ENCODE data around the gene DNAJB14.

The DNAJB14 gene

GRCh38 chr4:99946356-99947189 is at the start of gene DNAJB14:
Gene DNAJB14, minus strand, starts transcription at chr4:99946618. Its CDS starts 47 bp downstream, at chr4:99946571.
- H3K9me3 Mint-ChIP-seq, result no peaks in the 10 kb centered on the region
- peaks cover 36% of the 10 kb centered on the region for H3K4me1 Mint-ChIP-seq (ENCODE audit: low read depth)
- no peaks in the 10 kb centered on the region for H3K27me3 Mint-ChIP-seq
- peak within 1 kb of the TSS; percentile 98 for H3K4me3 Mint-ChIP-seq
- H3K27ac Mint-ChIP-seq, result peak within 1 kb of the TSS; percentile 92
- H3K36me3 Mint-ChIP-seq (ENCODE audit: low read depth), result peaks cover 34% of the 10 kb centered on the region
- intact Hi-C loops (cut with micrococcal nuclease), result loop anchor here (1.0 to 10.0 kb wide), 3 partner anchors 34 to 1682 kb away; partner anchors contain the start of gene RAP1GDS1

GRCh38 chr4:99991741-99992140 is 45.3 kb upstream of the DNAJB14 start:
- Mint-ChIP-seq H3K4me1 (ENCODE audit: low read depth) (no peaks in the 10 kb centered on the region), H3K27me3 (no peaks in the 10 kb centered on the region), H3K9me3 (no peaks in the 10 kb centered on the region), H3K4me3 (no peak overlapping the region), H3K36me3 (ENCODE audit: low read depth) (no peaks in the 10 kb centered on the region), H3K27ac (no peak overlapping the region)
- intact Hi-C loops (cut with micrococcal nuclease), result no loop called here

GRCh38 chr4:99987681-99988080 is 41.3 kb upstream of the DNAJB14 start:
- Mint-ChIP-seq H3K27me3 (no peaks in the 10 kb centered on the region), H3K36me3 (ENCODE audit: low read depth) (no peaks in the 10 kb centered on the region), H3K9me3 (no peaks in the 10 kb centered on the region), H3K4me3 (no peak overlapping the region), H3K27ac (no peak overlapping the region), H3K4me1 (ENCODE audit: low read depth) (no peaks in the 10 kb centered on the region)
- intact Hi-C loops (cut with micrococcal nuclease), result no loop called here

- H3K27ac Mint-ChIP-seq, result no peak overlapping the region
- peaks cover 1% of the 10 kb centered on the region for H3K27me3 Mint-ChIP-seq
- H3K4me1 Mint-ChIP-seq (ENCODE audit: low read depth), result no peaks in the 10 kb centered on the region
- H3K9me3 Mint-ChIP-seq, result no peaks in the 10 kb centered on the region
- no peak overlapping the region for H3K4me3 Mint-ChIP-seq
- H3K36me3 Mint-ChIP-seq (ENCODE audit: low read depth), result no peaks in the 10 kb centered on the region
- intact Hi-C loops (cut with micrococcal nuclease), result no loop called here
Observed at GRCh38 chr4:99986792-99987191, 40.4 kb upstream of the DNAJB14 start.

GRCh38 chr4:99983289-99983943 is 37.0 kb upstream of the DNAJB14 start:
- H3K36me3 Mint-ChIP-seq (ENCODE audit: low read depth), result no peaks in the 10 kb centered on the region

GRCh38 chr4:99979872-99980271 is 33.5 kb upstream of the DNAJB14 start:
- intact Hi-C loops (cut with micrococcal nuclease), result no loop called here

More at GRCh38 chr4:99983289-99983943, 37.0 kb upstream of the DNAJB14 start:
- H3K27me3 Mint-ChIP-seq, result peaks cover 3% of the 10 kb centered on the region
- intact Hi-C loops (cut with micrococcal nuclease), result no loop called here
- no peak overlapping the region for H3K27ac Mint-ChIP-seq
- H3K4me3 Mint-ChIP-seq, result no peak overlapping the region
- H3K9me3 Mint-ChIP-seq, result no peaks in the 10 kb centered on the region
- no peaks in the 10 kb centered on the region for H3K4me1 Mint-ChIP-seq (ENCODE audit: low read depth)

GRCh38 chr4:99971453-99972111 is 25.2 kb upstream of the DNAJB14 start:
- Mint-ChIP-seq H3K4me3 (no peak overlapping the region), H3K36me3 (ENCODE audit: low read depth) (no peaks in the 10 kb centered on the region), H3K27ac (no peak overlapping the region), H3K4me1 (ENCODE audit: low read depth) (no peaks in the 10 kb centered on the region), H3K9me3 (peaks cover 14% of the 10 kb centered on the region), H3K27me3 (no peaks in the 10 kb centered on the region)
- intact Hi-C loops (cut with micrococcal nuclease), result no loop called here

More at GRCh38 chr4:99979872-99980271, 33.5 kb upstream of the DNAJB14 start:
- no peak overlapping the region for H3K27ac Mint-ChIP-seq
- peaks cover 3% of the 10 kb centered on the region for H3K27me3 Mint-ChIP-seq
- no peaks in the 10 kb centered on the region for H3K4me1 Mint-ChIP-seq (ENCODE audit: low read depth)
- no peak overlapping the region for H3K4me3 Mint-ChIP-seq
- peaks cover 9% of the 10 kb centered on the region for H3K9me3 Mint-ChIP-seq
- no peaks in the 10 kb centered on the region for H3K36me3 Mint-ChIP-seq (ENCODE audit: low read depth)

- Mint-ChIP-seq H3K27ac (no peak overlapping the region), H3K36me3 (ENCODE audit: low read depth) (no peaks in the 10 kb centered on the region), H3K9me3 (no peaks in the 10 kb centered on the region), H3K4me3 (no peak overlapping the region), H3K4me1 (ENCODE audit: low read depth) (no peaks in the 10 kb centered on the region), H3K27me3 (peaks cover 7% of the 10 kb centered on the region)
- intact Hi-C loops (cut with micrococcal nuclease), result no loop called here
Observed at GRCh38 chr4:99968330-99968729, 21.9 kb upstream of the DNAJB14 start.

GRCh38 chr4:99966692-99967091 is 20.3 kb upstream of the DNAJB14 start:
- no peaks in the 10 kb centered on the region for H3K9me3 Mint-ChIP-seq
- intact Hi-C loops (cut with micrococcal nuclease), result no loop called here
- no peaks in the 10 kb centered on the region for H3K4me1 Mint-ChIP-seq (ENCODE audit: low read depth)
- no peak overlapping the region for H3K27ac Mint-ChIP-seq
- H3K36me3 Mint-ChIP-seq (ENCODE audit: low read depth), result no peaks in the 10 kb centered on the region
- H3K4me3 Mint-ChIP-seq, result no peak overlapping the region
- H3K27me3 Mint-ChIP-seq, result peaks cover 7% of the 10 kb centered on the region

- H3K4me3 Mint-ChIP-seq, result no peak overlapping the region
Observed at GRCh38 chr4:99965674-99966350, 19.4 kb upstream of the DNAJB14 start.

GRCh38 chr4:99965173-99965572 is 18.8 kb upstream of the DNAJB14 start:
- intact Hi-C loops (cut with micrococcal nuclease), result no loop called here
- no peak overlapping the region for H3K4me3 Mint-ChIP-seq
- no peaks in the 10 kb centered on the region for H3K4me1 Mint-ChIP-seq (ENCODE audit: low read depth)
- no peaks in the 10 kb centered on the region for H3K36me3 Mint-ChIP-seq (ENCODE audit: low read depth)
- no peaks in the 10 kb centered on the region for H3K9me3 Mint-ChIP-seq
- H3K27ac Mint-ChIP-seq, result no peak overlapping the region
- peaks cover 7% of the 10 kb centered on the region for H3K27me3 Mint-ChIP-seq

More at GRCh38 chr4:99965674-99966350, 19.4 kb upstream of the DNAJB14 start:
- peaks cover 7% of the 10 kb centered on the region for H3K27me3 Mint-ChIP-seq
- no peaks in the 10 kb centered on the region for H3K36me3 Mint-ChIP-seq (ENCODE audit: low read depth)
- no peaks in the 10 kb centered on the region for H3K9me3 Mint-ChIP-seq
- intact Hi-C loops (cut with micrococcal nuclease), result no loop called here
- no peaks in the 10 kb centered on the region for H3K4me1 Mint-ChIP-seq (ENCODE audit: low read depth)
- H3K27ac Mint-ChIP-seq, result no peak overlapping the region

GRCh38 chr4:99961711-99962110 is 15.3 kb upstream of the DNAJB14 start:
- no peak overlapping the region for H3K27ac Mint-ChIP-seq
- intact Hi-C loops (cut with micrococcal nuclease), result no loop called here
- H3K27me3 Mint-ChIP-seq, result peaks cover 7% of the 10 kb centered on the region
- peaks cover 7% of the 10 kb centered on the region for H3K36me3 Mint-ChIP-seq (ENCODE audit: low read depth)
- peaks cover 14% of the 10 kb centered on the region for H3K9me3 Mint-ChIP-seq
- H3K4me1 Mint-ChIP-seq (ENCODE audit: low read depth), result no peaks in the 10 kb centered on the region
- H3K4me3 Mint-ChIP-seq, result no peak overlapping the region

- no peaks in the 10 kb centered on the region for H3K4me1 Mint-ChIP-seq (ENCODE audit: low read depth)
- peaks cover 15% of the 10 kb centered on the region for H3K36me3 Mint-ChIP-seq (ENCODE audit: low read depth)
- H3K27ac Mint-ChIP-seq, result no peak overlapping the region
- intact Hi-C loops (cut with micrococcal nuclease), result no loop called here
- no peak overlapping the region for H3K4me3 Mint-ChIP-seq
- H3K9me3 Mint-ChIP-seq, result peaks cover 24% of the 10 kb centered on the region
- H3K27me3 Mint-ChIP-seq, result peaks cover 7% of the 10 kb centered on the region
Observed at GRCh38 chr4:99960648-99961047, 14.2 kb upstream of the DNAJB14 start.
